ENCODE data around the gene RAB40C.

Gene RAB40C

GRCh38 chr16:619476-620100 lies 29.7 kb downstream of the RAB40C start:
- no peak for DNase-seq

GRCh38 chr16:620700-621525 lies 31.0 kb downstream of the RAB40C start:
- no peak for DNase-seq

GRCh38 chr16:621526-622105 lies 31.8 kb downstream of the RAB40C start:
- no peak for DNase-seq

GRCh38 chr16:622920-623280 lies 33.0 kb downstream of the RAB40C start:
- DNase-seq = no peak

GRCh38 chr16:624526-625070 lies 34.7 kb downstream of the RAB40C start:
- no peak for DNase-seq

- no peak for DNase-seq
Measured at GRCh38 chr16:625117-625976, 35.5 kb downstream of the RAB40C start.

- DNase-seq = no peak
Measured at GRCh38 chr16:625977-626765, 36.3 kb downstream of the RAB40C start.

- no peak for DNase-seq
Measured at GRCh38 chr16:626787-627453, 37.1 kb downstream of the RAB40C start.

GRCh38 chr16:627454-628239 lies 37.8 kb downstream of the RAB40C start:
- no peak for DNase-seq

GRCh38 chr16:628321-629061 lies 38.6 kb downstream of the RAB40C start:
- no peak for DNase-seq

- peak; percentile 57 for DNase-seq
Measured at GRCh38 chr16:629185-629832, 39.4 kb downstream of the RAB40C start.

- DNase-seq = no peak
Measured at GRCh38 chr16:629833-630248, 40.0 kb downstream of the RAB40C start.

- no peak for DNase-seq
Measured at GRCh38 chr16:630249-630814, 40.5 kb downstream of the RAB40C start.

- no peak for DNase-seq
Measured at GRCh38 chr16:630815-631405, 41.0 kb downstream of the RAB40C start, which contains the start of gene WFIKKN1. Gene WFIKKN1 (plus strand): TSS chr16:630985. CDS start chr16:631254, 269 bp downstream.

- DNase-seq = no peak
Measured at GRCh38 chr16:631808-632358, 42.0 kb downstream of the RAB40C start.

- no peak for DNase-seq
Measured at GRCh38 chr16:632486-633335, 42.8 kb downstream of the RAB40C start.
